Midbrain (tissue), 1 donor: ENCODE data around the gene TSHR.
A peak's percentile ranks its signal among the peaks of the same experiment; 100 is the strongest.

Source experiments
- DNase-seq: peaks from one replicate; lab custom pipeline; 2025; lab: John Stamatoyannopoulos, UW

The TSHR gene

GRCh38 chr14:81137316-81137715, 181.9 kb downstream of the TSHR start:
- no peak for DNase-seq

- no peak for DNase-seq
Observed at GRCh38 chr14:81138429-81138828, 183.0 kb downstream of the TSHR start.

GRCh38 chr14:81141426-81141825, 186.0 kb downstream of the TSHR start:
- no peak for DNase-seq

GRCh38 chr14:81143793-81144192, 188.4 kb downstream of the TSHR start:
- DNase-seq = no peak

GRCh38 chr14:81144824-81145603, 189.6 kb downstream of the TSHR start:
- DNase-seq = no peak

GRCh38 chr14:81147140-81147897, 191.9 kb downstream of the TSHR start:
- no peak for DNase-seq

GRCh38 chr14:81148635-81149034, 193.2 kb downstream of the TSHR start:
- no peak for DNase-seq

GRCh38 chr14:81153187-81153586, 197.8 kb downstream of the TSHR start:
- DNase-seq = no peak

- no peak for DNase-seq
Observed at GRCh38 chr14:81157431-81157830, 202.0 kb downstream of the TSHR start.

- no peak for DNase-seq
Observed at GRCh38 chr14:81161088-81161487, 205.7 kb downstream of the TSHR start.

- DNase-seq = no peak
Observed at GRCh38 chr14:81161749-81162148, 206.3 kb downstream of the TSHR start.

- no peak for DNase-seq
Observed at GRCh38 chr14:81162941-81163340, 207.5 kb downstream of the TSHR start.

- DNase-seq = peak; percentile 14
Observed at GRCh38 chr14:81164167-81164774, 208.8 kb downstream of the TSHR start.

- no peak for DNase-seq
Observed at GRCh38 chr14:81165188-81165587, 209.8 kb downstream of the TSHR start.

GRCh38 chr14:81166121-81166520, 210.7 kb downstream of the TSHR start:
- no peak for DNase-seq

GRCh38 chr14:81169267-81169666, 213.8 kb downstream of the TSHR start:
- no peak for DNase-seq

- DNase-seq = peak; percentile 69
Observed at GRCh38 chr14:81169711-81170103, 214.3 kb downstream of the TSHR start.

GRCh38 chr14:81170104-81170828, 214.8 kb downstream of the TSHR start:
- DNase-seq = peak; percentile 95

GRCh38 chr14:81170829-81171195, 215.4 kb downstream of the TSHR start:
- DNase-seq = no peak

- DNase-seq = no peak
Observed at GRCh38 chr14:81172353-81172752, 216.9 kb downstream of the TSHR start.

GRCh38 chr14:81172881-81173280, 217.5 kb downstream of the TSHR start:
- DNase-seq = no peak

- peak; percentile 32 for DNase-seq
Observed at GRCh38 chr14:81176241-81176640, 220.8 kb downstream of the TSHR start.
